HG03139 (cell line): ENCODE data around the gene LRP1.

Experiments used
- ATAC-seq: cut with Tn5 transposase; IDR thresholded peaks from one replicate; pipeline ENCODE4 v1.9.1; 2021; ENCODE audit not compliant: unreplicated experiment

Gene LRP1

DNA sequence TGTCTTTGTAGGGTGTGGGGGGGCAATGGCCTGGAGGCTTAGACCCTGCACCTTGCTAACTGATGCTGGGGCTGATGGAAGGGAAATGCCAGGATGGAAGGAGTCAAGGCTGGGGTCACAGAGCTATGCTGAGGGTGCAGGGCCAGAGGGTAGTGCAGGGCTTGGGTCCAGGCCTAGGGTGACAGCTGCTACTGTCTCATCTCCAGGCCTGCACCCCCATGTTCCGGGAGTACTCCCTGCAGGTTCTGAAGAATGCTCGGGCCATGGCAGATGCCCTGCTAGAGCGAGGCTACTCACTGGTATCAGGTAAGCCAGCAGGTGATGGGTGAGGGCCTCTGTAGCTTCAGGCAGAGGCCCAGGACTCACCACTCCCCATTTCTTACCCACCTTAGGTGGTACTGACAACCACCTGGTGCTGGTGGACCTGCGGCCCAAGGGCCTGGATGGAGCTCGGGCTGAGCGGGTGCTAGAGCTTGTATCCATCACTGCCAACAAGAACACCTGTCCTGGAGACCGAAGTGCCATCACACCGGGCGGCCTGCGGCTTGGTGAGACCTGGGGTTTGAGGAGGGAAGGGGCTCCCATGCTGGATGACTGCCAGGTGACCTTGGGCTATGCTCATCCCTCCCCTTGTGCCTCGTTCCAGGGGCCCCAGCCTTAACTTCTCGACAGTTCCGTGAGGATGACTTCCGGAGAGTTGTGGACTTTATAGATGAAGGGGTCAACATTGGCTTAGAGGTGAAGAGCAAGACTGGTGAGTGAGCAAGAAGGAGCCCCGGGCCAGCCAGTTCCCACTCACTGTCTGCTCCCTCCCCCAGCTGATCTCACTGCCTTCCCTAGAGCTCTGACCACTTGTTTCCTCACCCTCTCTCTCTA lies 105.3 kb downstream of the LRP1 start:
- no peak for ATAC-seq

GRCh38 chr12:57234233-57234570 lies 105.9 kb downstream of the LRP1 start:
- ATAC-seq, result no peak

DNA sequence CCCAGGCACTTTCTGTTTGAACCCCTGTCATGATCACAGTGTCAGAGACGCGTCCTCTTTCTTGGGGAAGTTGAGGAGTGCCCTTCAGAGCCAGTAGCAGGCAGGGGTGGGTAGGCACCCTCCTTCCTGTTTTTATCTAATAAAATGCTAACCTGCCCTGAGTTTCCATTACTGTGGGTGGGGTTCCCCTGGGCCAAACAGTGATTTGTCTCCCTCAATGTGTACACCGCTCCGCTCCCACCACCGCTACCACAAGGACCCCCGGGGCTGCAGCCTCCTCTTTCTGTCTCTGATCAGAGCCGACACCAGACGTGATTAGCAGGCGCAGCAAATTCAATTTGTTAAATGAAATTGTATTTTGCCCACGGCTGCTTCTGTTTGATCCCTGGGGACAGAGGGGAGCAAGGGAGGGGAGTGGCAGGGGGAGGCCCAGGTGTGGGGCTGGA lies 106.3 kb downstream of the LRP1 start:
- ATAC-seq, result no peak

DNA sequence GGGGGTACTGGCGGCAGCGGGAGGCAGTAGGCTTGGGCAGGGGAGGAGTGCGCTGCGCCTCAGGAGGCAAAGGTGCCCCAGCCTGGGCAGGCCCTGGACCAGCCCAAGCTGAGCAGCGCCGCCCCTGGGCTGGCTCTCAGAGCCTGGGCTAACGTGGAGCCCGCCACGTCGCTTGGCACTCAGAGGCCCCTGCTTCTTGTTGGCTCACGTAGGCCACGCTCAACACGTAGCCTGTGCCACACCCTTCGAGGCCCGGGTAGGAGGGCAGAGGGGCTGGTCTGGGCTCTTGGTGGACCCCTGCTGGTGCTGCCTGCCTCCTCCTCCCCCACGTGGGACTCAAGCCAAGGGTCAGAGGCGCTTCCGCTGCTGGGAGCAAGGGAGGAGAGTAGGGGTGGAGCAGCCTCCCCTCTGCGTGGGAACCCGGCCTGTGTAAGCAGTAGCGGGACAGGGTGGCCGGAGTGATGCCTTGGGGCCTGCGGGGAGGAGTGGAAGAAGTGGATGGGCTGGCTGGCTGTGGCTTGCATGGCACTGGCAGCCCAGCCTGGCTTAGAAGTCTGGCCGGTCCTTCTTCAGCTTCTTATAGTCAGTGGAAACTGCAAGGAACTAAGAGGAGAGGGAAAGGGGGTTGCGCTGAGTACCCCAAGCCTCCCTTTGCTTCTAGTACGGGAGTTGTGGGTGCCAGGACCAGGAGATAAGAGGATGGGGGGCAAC lies 106.9 kb downstream of the LRP1 start:
- no peak for ATAC-seq

DNA sequence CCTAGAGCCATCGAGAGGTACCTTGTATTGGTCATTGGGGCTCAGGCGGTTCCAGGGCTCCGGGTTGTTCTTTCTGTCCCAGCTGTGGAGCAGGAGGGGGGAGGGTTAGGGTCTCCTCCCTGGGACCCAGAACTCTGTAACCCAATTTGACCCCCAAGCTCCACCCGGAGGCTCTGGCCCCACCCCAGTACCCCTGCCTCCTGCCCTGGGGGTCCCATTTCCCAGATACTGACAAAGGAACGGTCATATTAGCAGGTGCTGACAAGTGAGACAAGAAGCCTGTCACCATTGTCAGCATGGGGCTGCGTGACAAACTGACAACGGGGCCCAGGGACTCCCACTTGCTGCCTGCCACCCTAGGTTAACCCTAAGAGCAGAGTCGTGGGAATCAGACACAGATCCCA lies 107.4 kb downstream of the LRP1 start:
- no peak for ATAC-seq

DNA sequence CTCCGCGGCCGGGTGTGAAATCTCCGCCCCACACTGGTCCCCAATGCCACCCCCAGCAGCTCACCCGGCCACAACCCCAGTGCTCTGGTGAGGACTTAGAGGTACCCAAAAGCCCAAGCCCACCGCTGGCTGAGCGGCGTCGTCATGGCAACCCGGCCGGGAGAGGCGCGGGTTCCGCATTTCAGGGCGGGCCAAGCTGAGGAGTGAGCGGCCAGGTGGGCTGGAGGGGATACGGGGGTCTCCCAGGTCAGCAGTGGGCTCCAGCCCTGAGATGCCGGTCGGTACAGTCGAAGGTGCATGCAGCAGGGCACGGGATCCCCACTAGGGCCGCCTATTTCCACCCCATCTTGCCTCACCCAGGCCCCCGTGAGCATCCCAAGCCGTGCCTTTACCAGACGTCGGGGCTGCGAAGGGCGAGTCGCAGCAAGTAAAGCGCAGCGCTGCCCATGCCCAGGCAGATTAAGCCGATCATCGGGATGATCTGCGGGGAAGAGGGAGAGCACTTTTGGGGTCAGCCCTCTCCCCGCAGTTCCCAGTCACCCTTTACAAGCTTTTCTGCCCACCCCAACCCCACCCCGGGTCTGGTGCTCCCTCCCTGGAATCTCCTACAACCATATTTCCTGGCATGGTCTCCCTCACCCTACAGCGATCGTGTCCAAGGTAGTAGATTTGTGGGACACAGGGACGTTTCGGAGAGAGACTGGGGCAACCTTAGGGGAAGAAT lies 108.1 kb downstream of the LRP1 start:
- no peak for ATAC-seq

- ATAC-seq, result no peak
These were observed 108.8 kb downstream of the LRP1 start for GRCh38 chr12:57236925-57237595.

- no peak for ATAC-seq
These were observed 109.3 kb downstream of the LRP1 start for GRCh38 chr12:57237596-57237931.

DNA sequence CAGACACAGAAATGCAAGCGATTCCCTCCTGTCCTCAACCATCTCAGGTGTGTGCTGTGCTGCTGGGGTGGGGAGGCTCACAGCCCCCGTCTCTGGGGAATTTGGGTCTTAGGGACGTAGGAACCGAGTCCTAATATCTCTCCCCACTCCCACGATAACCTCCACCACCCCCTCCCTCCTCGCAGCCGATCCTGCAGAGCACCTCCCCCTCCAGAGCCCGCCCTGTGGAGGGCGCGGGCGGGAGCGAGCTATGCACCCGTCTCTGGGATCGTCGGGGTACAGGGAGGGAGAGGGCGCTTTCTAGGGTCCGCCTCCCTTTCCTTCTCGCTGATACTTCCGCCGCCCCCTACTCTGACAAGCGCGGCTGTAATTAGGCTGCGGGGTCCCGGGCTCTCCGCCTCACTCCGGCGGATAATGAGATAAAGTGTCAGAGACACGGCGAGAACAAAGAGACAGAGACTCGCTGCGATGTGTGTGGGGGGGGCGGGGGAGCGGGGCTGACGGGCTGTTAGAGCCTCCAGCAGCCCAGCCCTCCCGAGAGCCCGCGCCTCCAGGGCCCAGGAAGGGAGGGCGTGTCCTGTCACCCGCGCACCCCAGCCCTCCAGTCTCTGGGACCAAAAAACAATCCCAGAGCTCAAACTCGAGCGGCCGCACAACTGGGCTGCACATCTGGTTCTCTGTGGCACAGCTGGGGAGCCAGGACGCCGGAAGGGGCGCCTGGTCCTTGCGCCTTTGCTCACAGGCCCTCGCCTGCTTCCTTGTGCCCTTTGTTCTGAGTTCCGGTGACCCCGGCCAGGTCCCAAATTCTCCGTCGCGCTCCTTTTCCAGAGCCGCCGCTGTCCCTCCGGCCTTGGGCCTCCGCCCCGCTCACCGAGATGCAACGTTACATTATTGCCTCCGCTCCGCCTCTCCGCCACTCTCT lies 109.9 kb downstream of the LRP1 start:
- ATAC-seq, result no peak

DNA sequence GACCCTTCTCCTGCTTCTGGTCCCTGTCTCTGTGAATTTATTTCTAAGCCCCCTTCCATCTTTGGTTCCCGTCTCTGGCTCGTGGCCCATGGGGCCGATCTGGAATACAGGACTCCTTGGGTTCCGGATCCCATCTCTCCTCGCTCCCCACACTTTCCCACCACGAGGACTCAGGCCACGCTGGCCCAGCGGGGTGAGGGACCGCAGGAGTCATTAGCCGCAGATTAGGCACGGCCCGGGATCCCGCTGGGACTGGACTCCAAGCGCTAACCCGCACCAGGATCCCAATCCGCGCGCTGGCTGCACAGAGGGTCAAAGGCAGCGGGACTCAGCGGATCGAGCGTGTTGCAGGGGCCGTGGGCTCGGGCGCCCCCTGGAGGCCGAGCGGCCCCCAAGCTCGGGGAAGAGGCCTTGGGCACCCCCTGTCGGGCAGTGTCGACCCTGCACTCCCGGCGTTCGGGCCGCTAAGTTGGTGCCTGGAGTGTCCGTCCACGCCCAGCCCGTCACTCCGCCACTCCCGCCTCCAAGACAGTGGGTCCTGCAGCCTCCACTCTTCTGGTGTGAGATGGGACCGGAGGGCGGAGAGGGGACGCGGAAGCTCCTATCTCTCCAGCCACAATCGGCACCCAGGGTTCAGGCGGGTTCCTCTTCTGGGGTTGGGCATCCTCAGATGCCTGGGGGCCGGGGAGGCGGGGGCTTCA lies 110.7 kb downstream of the LRP1 start:
- ATAC-seq, result peak; percentile 50

GRCh38 chr12:57239587-57240065 lies 111.3 kb downstream of the LRP1 start:
- ATAC-seq, result no peak

DNA sequence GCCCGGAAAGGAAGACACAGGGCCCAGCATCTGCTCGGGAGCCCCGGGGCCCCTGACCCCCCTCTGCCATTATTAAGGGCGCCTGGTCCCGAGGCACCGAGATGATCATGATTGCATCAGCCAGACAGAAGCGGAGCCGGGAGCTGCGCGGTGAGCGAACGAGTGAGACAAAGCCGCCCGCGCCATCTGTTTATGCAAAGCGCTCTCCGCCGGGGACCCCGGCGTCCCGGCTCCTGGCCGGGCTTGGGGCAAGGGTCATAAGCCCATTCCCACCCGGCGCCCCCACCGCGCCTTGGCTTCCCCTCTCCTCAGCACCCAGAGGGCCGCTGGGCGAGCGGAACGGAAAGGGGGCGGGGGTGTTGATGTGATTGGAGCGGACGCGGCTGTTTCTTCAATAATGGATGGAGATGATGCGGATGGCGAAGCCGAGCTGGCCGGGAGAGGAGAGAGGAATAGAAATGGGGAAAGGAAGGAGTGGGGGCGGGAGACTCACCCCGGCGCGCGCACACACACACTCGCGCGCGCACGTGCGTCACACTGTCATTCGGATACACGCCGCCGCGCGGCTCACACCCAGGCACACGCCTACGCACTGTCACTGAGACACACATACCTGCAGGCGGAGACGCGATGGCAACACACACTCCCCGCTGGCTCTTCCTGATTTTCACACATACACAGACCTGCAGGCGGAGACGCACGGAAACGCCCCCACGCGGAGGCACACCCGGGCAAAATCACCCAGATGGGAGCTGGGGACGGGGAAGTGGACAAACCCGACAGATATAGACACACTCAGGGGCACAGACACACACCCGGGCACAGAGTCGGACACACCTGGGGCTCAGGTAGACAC lies 112.0 kb downstream of the LRP1 start:
- no peak for ATAC-seq

GRCh38 chr12:57240926-57241401 lies 112.7 kb downstream of the LRP1 start:
- no peak for ATAC-seq

DNA sequence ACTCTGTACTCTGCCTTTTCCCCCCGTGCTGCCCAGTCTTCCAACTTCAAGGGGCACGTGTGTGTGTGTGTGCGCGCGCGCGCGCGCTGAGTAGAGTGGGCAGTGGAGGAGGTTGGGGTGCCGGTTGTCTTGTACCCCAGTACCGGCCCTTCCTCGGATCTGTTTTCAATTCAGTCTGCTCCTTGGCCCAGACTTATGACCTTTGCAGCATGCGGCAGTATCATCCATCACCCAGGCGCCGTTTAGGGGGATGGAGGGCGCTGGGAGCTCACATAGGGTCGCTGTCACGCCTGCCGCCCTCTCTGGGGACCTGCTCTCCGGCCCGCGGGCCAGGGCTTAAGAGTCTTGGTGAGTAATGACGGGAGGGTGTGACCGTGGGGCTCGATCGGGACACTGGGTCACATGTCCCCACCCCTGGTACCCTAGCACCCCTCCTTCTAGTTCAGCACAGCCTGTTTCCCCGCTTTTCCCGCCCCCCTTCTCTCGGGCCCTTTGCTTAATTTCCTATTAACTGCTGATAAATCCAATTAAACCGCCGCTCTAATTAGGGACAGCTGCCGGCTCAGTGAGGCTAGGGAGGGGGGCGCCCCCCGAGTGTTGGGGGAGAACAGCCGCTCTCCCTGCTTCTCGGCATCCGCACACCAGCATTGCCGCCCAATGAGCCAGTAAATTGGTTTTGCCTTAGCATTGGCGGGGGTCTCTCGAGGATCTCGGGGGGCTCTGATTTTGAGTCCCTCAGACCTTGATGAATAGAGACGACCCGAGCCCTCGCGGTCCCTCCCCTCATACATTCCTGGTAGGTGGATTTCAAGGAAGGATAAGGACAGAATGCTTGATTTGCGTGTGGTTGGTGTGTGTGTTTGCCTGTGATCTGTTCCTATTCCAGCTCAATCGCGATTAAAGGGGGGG lies 113.4 kb downstream of the LRP1 start:
- no peak for ATAC-seq

DNA sequence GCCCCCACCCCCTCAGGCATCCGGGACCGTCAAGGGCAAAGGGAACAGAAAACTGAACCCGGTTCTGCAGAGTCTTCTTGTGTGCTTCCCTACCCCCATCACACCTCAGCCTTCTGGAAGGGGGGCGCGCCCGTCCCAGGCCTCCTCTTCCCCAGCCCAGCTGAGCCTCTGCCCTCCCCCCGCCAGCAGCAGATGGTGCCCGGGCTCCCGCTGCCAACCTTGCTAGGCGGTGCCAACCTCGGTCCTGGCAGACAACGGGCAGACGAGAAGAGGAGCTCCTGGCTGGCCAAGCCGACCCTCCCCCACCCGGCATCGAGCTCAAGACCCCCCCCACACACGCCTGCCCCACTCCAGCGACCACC lies 114.0 kb downstream of the LRP1 start:
- ATAC-seq, result no peak

- no peak for ATAC-seq
These were observed 114.6 kb downstream of the LRP1 start for GRCh38 chr12:57242691-57243454.
